HUDEP-2 (cell line): ENCODE results near the gene SLC8A2.
"Not testable (repeated sequence)": the region's sequence is repeated elsewhere in the genome, so short reads cannot be mapped to it uniquely, and the experiment has no call there.

ENCODE experiments used
- DNase-seq, 76 experiments: peaks; one replicate each; lab custom pipeline; 2025; ENCODE audit not compliant: unreplicated experiment in 76 of 76; lab: John Stamatoyannopoulos, UW

SLC8A2 gene

GRCh38 chr19:47386582-47386981 lies 85.1 kb downstream of the SLC8A2 start:
- not testable (repeated sequence) for DNase-seq

GRCh38 chr19:47384533-47384932 lies 87.2 kb downstream of the SLC8A2 start:
- DNase-seq = not testable (repeated sequence)

- not testable (repeated sequence) for DNase-seq
Measured at GRCh38 chr19:47383890-47384289, 87.8 kb downstream of the SLC8A2 start.

GRCh38 chr19:47381653-47382279 lies 89.9 kb downstream of the SLC8A2 start:
- DNase-seq = no peak

GRCh38 chr19:47381121-47381520 lies 90.6 kb downstream of the SLC8A2 start:
- DNase-seq = no peak

- no peak for DNase-seq
Measured at GRCh38 chr19:47380559-47380958, 91.1 kb downstream of the SLC8A2 start.

GRCh38 chr19:47379381-47379938 lies 92.2 kb downstream of the SLC8A2 start:
- DNase-seq = no peak

GRCh38 chr19:47378246-47378645 lies 93.4 kb downstream of the SLC8A2 start:
- DNase-seq = no peak
